Naive B cell (primary cell): Measurements from ENCODE around the gene TNIK. TPM values are rescaled to one million over a fixed set of nuclear protein-coding genes. Genes with fewer than 3 reads are reported as not detected.

Source experiments
- ATAC-seq, 2 donors: fragments of 150-1000 bp; cut with Tn5 transposase; 2 replicates each; pipeline ENCODE4 v1.10.0; 2021; ENCODE audit warnings: low read depth in 2 of 2, mild to moderate bottlenecking in 2 of 2, moderate library complexity in 2 of 2
- DNase-seq: peaks from one replicate; pipeline ENCODE4 v3.0.0; 2022
- H3K27ac Mint-ChIP-seq, 6 donors: one replicate each; pipeline ENCODE4 v1.8.0; 2020 to 2022; ENCODE audit warnings: mild to moderate bottlenecking in 6 of 6, mixed read lengths in 6 of 6, moderate library complexity in 5 of 6, inconsistent platforms in 2 of 6
- H3K27me3 Mint-ChIP-seq, 3 donors: one replicate each; pipeline ENCODE4 v1.8.0; 2021 to 2022; ENCODE audit warnings: mixed read lengths in 3 of 3, mild to moderate bottlenecking in 1 of 3
- H3K36me3 Mint-ChIP-seq, 2 donors: one replicate each; pipeline ENCODE4 v1.8.0; 2020 to 2022; ENCODE audit warnings: mixed read lengths in 2 of 2, inconsistent platforms in 1 of 2, mild to moderate bottlenecking in 1 of 2
- H3K4me1 Mint-ChIP-seq, 3 donors: one replicate each; pipeline ENCODE4 v1.8.0; 2020 to 2022; ENCODE audit warnings: mixed read lengths in 3 of 3, inconsistent platforms in 1 of 3, mild to moderate bottlenecking in 1 of 3, moderate library complexity in 1 of 3
- H3K4me3 Mint-ChIP-seq, 8 donors: one replicate each; pipeline ENCODE4 v1.8.0; 2020 to 2022; ENCODE audit warnings: mild to moderate bottlenecking in 8 of 8, mixed read lengths in 8 of 8, moderate library complexity in 8 of 8, inconsistent platforms in 2 of 8
- H3K9me3 Mint-ChIP-seq, 7 donors: one replicate each; pipeline ENCODE4 v1.8.0; 2020 to 2022; ENCODE audit warnings: mixed read lengths in 7 of 7, mild to moderate bottlenecking in 5 of 7, inconsistent platforms in 2 of 7, moderate library complexity in 1 of 7
- polyA plus RNA-seq, 6 donors: library from polyadenylated mRNA; unstranded; fragments of 300-500 nt; fragmentation: Illumina TruSeq; gene quantifications; one replicate each; pipeline ENCODE4 v1.2.3, GENCODE V29; 2021; ENCODE audit warnings: low read depth in 6 of 6

Gene TNIK
- polyA plus RNA-seq, 6 donors from 2014 or later, result 0.58 to 1.8 (median 1.1) TPM; not detected in 1

- Mint-ChIP-seq H3K27ac (no peak overlapping the region), H3K9me3 (no peaks in the 10 kb centered on the region), H3K4me1 (no peaks in the 10 kb centered on the region), H3K36me3 (no peaks in the 10 kb centered on the region), H3K4me3 (no peak overlapping the region), H3K27me3 (no peaks in the 10 kb centered on the region)
- DNase-seq (no peak), ATAC-seq (no peak)
These were observed 178.8 kb downstream of the TNIK start for GRCh38 chr3:171281256-171281992.

- Mint-ChIP-seq H3K9me3 (peaks cover 0 to 3% (median 0%) of the 10 kb centered on the region in 7 donors), H3K27me3 (no peaks in the 10 kb centered on the region), H3K4me3 (no peak overlapping the region), H3K36me3 (peaks cover 3 to 6% of the 10 kb centered on the region in 2 donors), H3K27ac (no peak overlapping the region), H3K4me1 (no peaks in the 10 kb centered on the region)
- ATAC-seq (no peak), DNase-seq (no peak)
These were observed 180.2 kb downstream of the TNIK start for GRCh38 chr3:171279972-171280371.

DNA sequence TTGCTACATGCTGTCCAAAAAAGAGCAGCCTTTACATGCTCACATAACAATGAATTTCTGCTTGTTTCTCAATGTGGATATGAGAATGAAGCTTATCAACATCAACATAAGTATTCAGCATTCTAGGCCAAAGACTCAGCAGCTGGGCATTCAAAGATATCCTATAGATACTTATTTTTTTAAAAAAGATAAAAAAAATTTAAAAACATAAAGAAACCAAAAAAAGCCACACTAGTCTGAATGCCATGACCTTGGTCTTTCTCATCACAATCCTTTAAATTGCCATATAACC, 182.0 kb downstream of the TNIK start:
- H3K27me3 Mint-ChIP-seq, result no peaks in the 10 kb centered on the region
- H3K4me1 Mint-ChIP-seq, result no peaks in the 10 kb centered on the region
- peaks cover 0 to 6% (median 0%) of the 10 kb centered on the region in 7 donors for H3K9me3 Mint-ChIP-seq
- ATAC-seq (no peak), DNase-seq (no peak)
- peaks cover 4 to 10% of the 10 kb centered on the region in 2 donors for H3K36me3 Mint-ChIP-seq
- no peak overlapping the region for H3K4me3 Mint-ChIP-seq
- no peak overlapping the region for H3K27ac Mint-ChIP-seq

DNA sequence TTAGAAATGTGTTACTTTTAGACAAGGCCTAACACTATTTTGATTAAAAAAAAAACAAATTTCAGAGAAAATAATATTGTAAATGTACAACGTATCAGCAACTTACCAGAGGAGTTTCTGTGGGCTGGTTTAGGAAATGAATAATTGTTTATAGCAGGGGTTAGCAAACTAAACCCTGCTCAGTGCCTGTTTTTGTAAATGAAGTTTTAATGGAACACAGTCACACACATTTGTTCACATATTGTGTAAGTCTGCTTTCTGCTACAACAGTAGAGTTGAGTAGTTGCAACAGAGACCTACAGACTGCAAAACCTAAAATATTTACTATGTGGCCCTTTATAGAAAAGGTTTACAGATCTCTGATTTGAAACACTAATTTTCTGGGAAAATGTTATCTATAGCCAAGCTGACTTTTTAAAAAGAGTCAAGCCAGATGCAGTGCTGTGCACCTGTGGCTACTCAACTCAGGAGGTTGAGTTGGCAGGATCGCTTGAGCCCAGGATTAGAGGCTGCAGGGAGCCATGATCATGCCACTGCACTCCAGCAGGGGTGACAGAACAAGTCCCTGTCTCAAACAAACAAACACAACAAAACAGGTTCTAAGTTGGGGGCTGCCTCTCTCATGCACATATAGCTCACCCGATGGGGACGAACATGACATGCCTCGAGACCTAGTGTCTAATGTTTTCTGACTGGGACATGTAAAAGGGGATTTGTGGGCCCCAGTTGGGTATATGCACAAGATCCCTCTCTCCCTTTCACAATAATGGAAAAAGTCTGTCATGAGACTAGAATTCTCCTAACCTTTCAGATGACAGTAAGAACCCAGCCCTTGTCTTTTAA, 182.5 kb downstream of the TNIK start:
- no peak for DNase-seq
- H3K36me3 Mint-ChIP-seq, result peaks cover 4 to 10% of the 10 kb centered on the region in 2 donors
- H3K4me3 Mint-ChIP-seq, result no peak overlapping the region
- H3K9me3 Mint-ChIP-seq, result peaks cover 0 to 10% (median 0%) of the 10 kb centered on the region in 7 donors
- H3K4me1 Mint-ChIP-seq, result no peaks in the 10 kb centered on the region
- H3K27ac Mint-ChIP-seq, result no peak overlapping the region
- no peak for ATAC-seq
- no peaks in the 10 kb centered on the region for H3K27me3 Mint-ChIP-seq

DNA sequence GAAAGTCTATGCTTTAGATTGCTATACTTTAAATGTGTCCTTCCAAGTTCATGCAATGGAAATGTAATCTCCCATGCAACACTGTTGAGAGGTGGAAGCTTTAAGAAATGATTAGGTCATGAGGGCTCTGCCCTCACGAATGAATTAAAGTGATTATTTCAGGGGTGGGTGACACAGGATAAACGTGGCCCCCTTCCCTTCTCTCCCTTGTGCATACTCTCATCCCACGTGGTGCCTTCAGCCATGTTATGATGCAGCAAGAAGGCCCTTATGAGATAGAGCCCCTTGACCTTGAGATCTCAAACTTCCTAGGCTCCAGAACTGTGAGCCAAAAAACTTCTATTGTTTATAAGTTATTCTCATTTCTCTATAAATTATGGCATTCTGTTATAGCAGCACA, 183.3 kb downstream of the TNIK start:
- Mint-ChIP-seq H3K4me3 (no peak overlapping the region), H3K36me3 (peaks cover 10 to 11% of the 10 kb centered on the region in 2 donors), H3K4me1 (no peaks in the 10 kb centered on the region)

GRCh38 chr3:171274222-171274621, 186.0 kb downstream of the TNIK start:
- DNase-seq, result no peak
- Mint-ChIP-seq H3K4me3 (no peak overlapping the region), H3K36me3 (peaks cover 10 to 13% of the 10 kb centered on the region in 2 donors), H3K9me3 (peaks cover 0 to 21% (median 0%) of the 10 kb centered on the region in 7 donors), H3K27me3 (no peaks in the 10 kb centered on the region), H3K27ac (no peak overlapping the region), H3K4me1 (no peaks in the 10 kb centered on the region)
- no peak for ATAC-seq

More for the DNA sequence above, 183.3 kb downstream of the TNIK start:
- Mint-ChIP-seq H3K27me3 (no peaks in the 10 kb centered on the region), H3K9me3 (peaks cover 0 to 18% (median 0%) of the 10 kb centered on the region in 7 donors), H3K27ac (no peak overlapping the region)
- DNase-seq (no peak), ATAC-seq (no peak)

- Mint-ChIP-seq H3K4me3 (no peak overlapping the region), H3K27ac (peak overlapping the region in 1 of 6 donors; percentile 49), H3K27me3 (no peaks in the 10 kb centered on the region)
These were observed 189.7 kb downstream of the TNIK start for GRCh38 chr3:171270541-171270940.

DNA sequence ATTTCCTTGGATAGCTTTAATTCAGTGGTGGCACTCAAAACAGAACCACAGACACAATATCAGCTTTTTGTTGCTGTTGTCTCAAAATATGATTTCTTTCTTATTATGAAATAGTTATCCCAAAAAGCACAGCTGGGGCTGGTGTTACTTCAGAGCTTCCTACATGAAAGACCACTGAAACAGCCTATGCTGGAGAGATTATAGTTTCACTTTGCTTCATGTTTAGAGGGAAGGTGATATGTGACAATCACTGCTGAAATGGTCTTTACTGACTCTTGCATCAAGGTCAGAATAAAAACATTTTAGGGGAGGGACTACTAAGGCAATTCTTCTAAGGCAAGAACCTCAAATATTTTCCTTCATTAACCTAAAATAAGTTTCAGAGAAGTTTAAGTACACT, 190.7 kb downstream of the TNIK start:
- peaks cover under 1 to 10% of the 10 kb centered on the region in 2 donors for H3K36me3 Mint-ChIP-seq
- no peak for ATAC-seq
- DNase-seq, result no peak
- H3K4me3 Mint-ChIP-seq, result no peak overlapping the region
- H3K27me3 Mint-ChIP-seq, result no peaks in the 10 kb centered on the region
- no peak overlapping the region for H3K27ac Mint-ChIP-seq
- peaks cover 0 to 14% (median 0%) of the 10 kb centered on the region in 7 donors for H3K9me3 Mint-ChIP-seq
- H3K4me1 Mint-ChIP-seq, result no peaks in the 10 kb centered on the region

More at GRCh38 chr3:171270541-171270940, 189.7 kb downstream of the TNIK start:
- no peak for DNase-seq
- Mint-ChIP-seq H3K4me1 (no peaks in the 10 kb centered on the region), H3K9me3 (peaks cover 0 to 21% (median 0%) of the 10 kb centered on the region in 7 donors), H3K36me3 (peaks cover 10 to 13% of the 10 kb centered on the region in 2 donors)
- ATAC-seq, result no peak

DNA sequence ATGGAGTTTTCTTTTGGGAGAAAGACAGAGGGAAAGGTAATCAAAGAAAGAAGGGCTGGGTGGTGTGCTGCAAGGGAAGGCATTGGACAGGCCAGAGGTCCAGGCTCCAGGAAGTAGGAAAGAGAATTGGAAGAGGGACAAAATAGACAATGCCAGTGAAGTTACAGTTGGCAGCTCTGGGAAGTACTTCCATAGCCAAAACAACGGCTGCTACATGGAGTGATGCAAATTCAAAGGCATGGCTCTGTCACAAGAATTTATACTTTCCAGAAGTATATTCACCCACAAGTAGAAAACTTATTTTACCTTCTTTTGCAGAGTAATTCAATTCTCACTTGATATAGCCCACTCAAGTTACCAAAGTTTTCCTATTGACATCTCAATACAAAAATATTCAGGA, 191.5 kb downstream of the TNIK start:
- DNase-seq (no peak), ATAC-seq (no peak)
- Mint-ChIP-seq H3K27ac (peak overlapping the region in 1 of 6 donors; percentile 28), H3K27me3 (no peaks in the 10 kb centered on the region), H3K4me3 (no peak overlapping the region), H3K9me3 (peaks cover 0 to 14% (median 0%) of the 10 kb centered on the region in 7 donors), H3K36me3 (peaks cover 0 to 10% of the 10 kb centered on the region in 2 donors), H3K4me1 (no peaks in the 10 kb centered on the region)

GRCh38 chr3:171267104-171267503, 193.1 kb downstream of the TNIK start:
- Mint-ChIP-seq H3K27ac (no peak overlapping the region), H3K36me3 (peaks cover 0 to 4% of the 10 kb centered on the region in 2 donors), H3K9me3 (peaks cover 0 to 5% (median 0%) of the 10 kb centered on the region in 7 donors), H3K4me3 (no peak overlapping the region), H3K4me1 (no peaks in the 10 kb centered on the region), H3K27me3 (no peaks in the 10 kb centered on the region)
- ATAC-seq (no peak), DNase-seq (no peak)

GRCh38 chr3:171266740-171267073, 193.5 kb downstream of the TNIK start:
- Mint-ChIP-seq H3K9me3 (peaks cover 0 to 2% (median 0%) of the 10 kb centered on the region in 7 donors), H3K27me3 (no peaks in the 10 kb centered on the region), H3K36me3 (no peaks in the 10 kb centered on the region), H3K27ac (no peak overlapping the region), H3K4me1 (no peaks in the 10 kb centered on the region), H3K4me3 (no peak overlapping the region)
- DNase-seq (no peak), ATAC-seq (no peak)

DNA sequence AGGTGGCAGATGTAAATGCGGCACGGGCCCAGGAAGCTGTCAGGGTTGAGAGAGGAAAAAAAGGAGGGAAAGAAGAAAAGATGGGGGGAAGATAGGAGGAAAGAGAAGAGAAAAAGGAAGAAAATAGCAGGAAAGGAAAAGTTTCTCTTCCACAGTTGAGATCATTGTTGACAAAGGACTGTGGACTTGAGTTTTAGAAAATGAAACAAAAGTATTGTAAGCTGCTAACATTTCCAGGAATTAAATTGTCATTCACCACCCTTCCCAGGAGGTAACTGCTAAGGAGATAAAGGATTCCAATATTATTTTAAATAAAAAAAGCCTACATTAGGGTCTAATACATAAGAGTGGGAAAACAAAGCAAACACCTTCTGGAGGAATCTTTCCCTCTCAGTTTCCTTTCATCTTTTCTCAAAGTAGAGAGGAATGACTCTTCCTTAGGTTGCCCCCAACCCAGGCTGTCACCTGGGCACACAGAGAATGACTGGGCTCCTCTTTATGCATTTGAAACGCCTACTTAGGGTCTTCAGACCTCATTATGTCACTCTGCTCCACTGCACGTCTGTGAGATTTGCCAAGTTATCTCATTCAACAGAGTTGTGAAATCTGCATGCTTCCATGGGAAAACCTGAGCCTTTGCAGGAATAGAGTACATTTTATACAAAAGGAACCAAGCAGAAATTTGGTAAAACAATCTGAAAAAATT, 194.0 kb downstream of the TNIK start:
- Mint-ChIP-seq H3K4me3 (peak overlapping the region in 1 of 8 donors; percentile 31), H3K4me1 (peaks cover 0 to 2% (median 0%) of the 10 kb centered on the region in 3 donors), H3K27me3 (no peaks in the 10 kb centered on the region), H3K27ac (peak overlapping the region in 1 of 6 donors; percentile 88), H3K36me3 (no peaks in the 10 kb centered on the region), H3K9me3 (peaks cover 0 to 2% (median 0%) of the 10 kb centered on the region in 7 donors)
- ATAC-seq (no peak), DNase-seq (no peak)

- ATAC-seq (no peak), DNase-seq (no peak)
- H3K9me3 Mint-ChIP-seq, result peaks cover 0 to 2% (median 0%) of the 10 kb centered on the region in 7 donors
- no peaks in the 10 kb centered on the region for H3K27me3 Mint-ChIP-seq
- no peaks in the 10 kb centered on the region for H3K36me3 Mint-ChIP-seq
- no peak overlapping the region for H3K27ac Mint-ChIP-seq
- peaks cover 0 to 5% (median 0%) of the 10 kb centered on the region in 3 donors for H3K4me1 Mint-ChIP-seq
- no peak overlapping the region for H3K4me3 Mint-ChIP-seq
These were observed 195.4 kb downstream of the TNIK start for GRCh38 chr3:171264758-171265157.
